HG03097 (cell line): ENCODE data around the gene ATRX.
"Not testable (repeated sequence)": the region's sequence is repeated elsewhere in the genome, so short reads cannot be mapped to it uniquely, and the experiment has no call there.

Source experiments
- ATAC-seq: cut with Tn5 transposase; IDR thresholded peaks from one replicate; pipeline ENCODE4 v1.9.1; 2021; ENCODE audit not compliant: unreplicated experiment, low FRiP score

ATRX gene

GRCh38 chrX:77510007-77510406 is 276.0 kb downstream of the ATRX start:
- ATAC-seq = no peak

GRCh38 chrX:77505227-77505626 is 280.8 kb downstream of the ATRX start:
- ATAC-seq = no peak

- ATAC-seq = no peak
These were observed 283.0 kb downstream of the ATRX start for GRCh38 chrX:77502951-77503525.

GRCh38 chrX:77500164-77500563 is 285.9 kb downstream of the ATRX start:
- ATAC-seq = not testable (repeated sequence)

- ATAC-seq = no peak
These were observed 292.1 kb downstream of the ATRX start for GRCh38 chrX:77493677-77494553.

- no peak for ATAC-seq
These were observed 302.0 kb downstream of the ATRX start for GRCh38 chrX:77484045-77484444.

GRCh38 chrX:77455437-77455836 is 330.6 kb downstream of the ATRX start:
- no peak for ATAC-seq
